Measurements from ENCODE around the gene LAPTM5. TPM values are rescaled to one million over a fixed set of nuclear protein-coding genes. Genes with fewer than 3 reads are reported as not detected.

Gene LAPTM5
- total RNA-seq, 1 experiment from 2014 or later, result not detected

GRCh38 chr1:30748098-30748698 lies 9.4 kb downstream of the LAPTM5 start:
- H3K4me1 ChIP-seq (ENCODE audit: insufficient read depth, low read length), result no peaks in the 10 kb centered on the region
- no peak overlapping the region for H3K4me2 ChIP-seq (ENCODE audit: low read length)
- H3K27ac ChIP-seq (ENCODE audit: low read length), result no peak overlapping the region
- no peak overlapping the region for H3K4me3 ChIP-seq (ENCODE audit: low read length)
- no peaks in the 10 kb centered on the region for H3K79me2 ChIP-seq (ENCODE audit: low read length)
- no TSS peak for BruUV-seq (replicated peaks)
- intact Hi-C loops (cut with micrococcal nuclease), result no loop called here
- ATAC-seq (no peak), DNase-seq (no peak)
- H3K9me3 ChIP-seq (ENCODE audit: low read length), result no peaks in the 10 kb centered on the region
- TF ChIP-seq CTCF (conservative IDR thresholded peaks at IDR 0.05; ENCODE audit: low read depth, low read length), result no peak
- no peak for TF ChIP-seq EZH2phosphoT487 (IDR thresholded peaks at IDR 0.05; ENCODE audit: borderline replicate concordance, low read length)
- TF ChIP-seq EZH2 (IDR thresholded peaks at IDR 0.05; ENCODE audit: low read length, unreplicated experiment), result no peak
- POLR2A ChIA-PET (ENCODE audit: unreplicated experiment), result no interaction called here
- no peaks in the 10 kb centered on the region for H3K9me2 ChIP-seq (replicated peaks; ENCODE audit: low read length)
- H3K27me3 ChIP-seq (ENCODE audit: low read length), result peaks cover 6% of the 10 kb centered on the region; the same call in 1 of the 2 replicates
- no peaks in the 10 kb centered on the region for H4K20me1 ChIP-seq (ENCODE audit: low read length)
- no peak overlapping the region for H3K9ac ChIP-seq (ENCODE audit: low read length)
- CTCF ChIA-PET, result no interaction called here
- H3K36me3 ChIP-seq (ENCODE audit: low read depth, low read length), result no peaks in the 10 kb centered on the region
- no peaks in the 10 kb centered on the region for H3F3A ChIP-seq (ENCODE audit: low read length, unreplicated experiment)
- no peak overlapping the region for H2AFZ ChIP-seq (ENCODE audit: low read length)

- ChIA-PET POLR2A (ENCODE audit: unreplicated experiment) (no interaction called here), CTCF (no interaction called here)
- Histone ChIP-seq H3K4me1 (ENCODE audit: insufficient read depth, low read length) (no peaks in the 10 kb centered on the region), H4K20me1 (ENCODE audit: low read length) (no peaks in the 10 kb centered on the region), H3K36me3 (ENCODE audit: low read depth, low read length) (no peaks in the 10 kb centered on the region), H3K79me2 (ENCODE audit: low read length) (no peaks in the 10 kb centered on the region), H3K9me3 (ENCODE audit: low read length) (no peaks in the 10 kb centered on the region), H3K9me2 (replicated peaks; ENCODE audit: low read length) (no peaks in the 10 kb centered on the region), H3K27ac (ENCODE audit: low read length) (no peak overlapping the region), H3K4me2 (ENCODE audit: low read length) (no peak overlapping the region), H3K9ac (ENCODE audit: low read length) (no peak overlapping the region), H3F3A (ENCODE audit: low read length, unreplicated experiment) (no peaks in the 10 kb centered on the region), H3K4me3 (ENCODE audit: low read length) (no peak overlapping the region), H2AFZ (ENCODE audit: low read length) (no peak overlapping the region), H3K27me3 (ENCODE audit: low read length) (peaks cover 6% of the 10 kb centered on the region; the same call in 1 of the 2 replicates)
- ATAC-seq (no peak), DNase-seq (no peak)
- intact Hi-C loops (cut with micrococcal nuclease), result no loop called here
- TF ChIP-seq EZH2 (IDR thresholded peaks at IDR 0.05; ENCODE audit: low read length, unreplicated experiment) (no peak), CTCF (conservative IDR thresholded peaks at IDR 0.05; ENCODE audit: low read depth, low read length) (no peak), EZH2phosphoT487 (IDR thresholded peaks at IDR 0.05; ENCODE audit: borderline replicate concordance, low read length) (no peak)
- no TSS peak for BruUV-seq (replicated peaks)
Observed at GRCh38 chr1:30747033-30748008, 10.3 kb downstream of the LAPTM5 start.

Measured in PC-3 (cell line).